ENCODE measurements around the gene TET3. TPM values are rescaled to one million over a fixed set of nuclear protein-coding genes. Genes with fewer than 3 reads are reported as not detected.

TET3 gene
- polyA plus RNA-seq, 1 donor (not counting 4 experiments of a cell fraction or from before 2014, with no cell fraction given) = 2.9 TPM

GRCh38 chr2:73946215-73946614 lies 38.5 kb upstream of the TET3 start:
- TF ChIP-seq CTCF (optimal IDR thresholded peaks at IDR 0.05 in 1 of 3, IDR thresholded peaks at IDR 0.05 in 1 of 3, conservative IDR thresholded peaks at IDR 0.05 in 1 of 3; ENCODE audit: extremely low read depth in 1 of 3, insufficient read depth in 2 of 3, low read length in 3 of 3) = no peak
- TF ChIP-seq EZH2 (IDR thresholded peaks at IDR 0.05; ENCODE audit: low read length) = no peak
- Histone ChIP-seq H3K9ac (ENCODE audit: control insufficient read depth, extremely low read depth, insufficient read depth, low read length) (no peak overlapping the region), H3K27me3 (ENCODE audit: control insufficient read depth, extremely low read depth, insufficient read depth, low read length) (no peaks in the 10 kb centered on the region), H3K4me1 (ENCODE audit: control insufficient read depth, extremely low read depth, insufficient read depth, low read length) (no peaks in the 10 kb centered on the region), H3K4me2 (ENCODE audit: control insufficient read depth, extremely low read depth, insufficient read depth, low read depth, low read length) (no peak overlapping the region), H4K20me1 (ENCODE audit: control insufficient read depth, extremely low read depth, insufficient read depth, low read length) (no peaks in the 10 kb centered on the region), H3K27ac (ENCODE audit: control insufficient read depth, insufficient read depth, low read length) (no peak overlapping the region), H2AFZ (ENCODE audit: control insufficient read depth, low read length) (no peak overlapping the region), H3K9me1 (ENCODE audit: control insufficient read depth, extremely low read depth, insufficient read depth, low read length) (no peaks in the 10 kb centered on the region), H3K9me3 (ENCODE audit: control insufficient read depth, low read depth, low read length) (no peaks in the 10 kb centered on the region), H3K4me3 (ENCODE audit: control insufficient read depth in 2 of 3, extremely low read depth in 1 of 3, insufficient read depth in 2 of 3, low read depth in 1 of 3, low read length in 3 of 3) (no peak overlapping the region), H3K36me3 (ENCODE audit: control insufficient read depth in 2 of 2, extremely low read depth in 1 of 2, insufficient read depth in 2 of 2, low read length in 2 of 2) (peaks cover 18 to 34% of the 10 kb centered on the region in 2 experiments), H3K79me2 (ENCODE audit: control insufficient read depth, insufficient read depth, low read length) (peaks cover 49% of the 10 kb centered on the region)
- FAIRE-seq (no peak), DNase-seq (ENCODE audit: low read depth, low spot score) (no peak)
- dilution Hi-C loops (cut with MboI; ENCODE audit: extremely low pct_ligation_motif_present, low sequenced_read_pairs) = no loop called here

DNA sequence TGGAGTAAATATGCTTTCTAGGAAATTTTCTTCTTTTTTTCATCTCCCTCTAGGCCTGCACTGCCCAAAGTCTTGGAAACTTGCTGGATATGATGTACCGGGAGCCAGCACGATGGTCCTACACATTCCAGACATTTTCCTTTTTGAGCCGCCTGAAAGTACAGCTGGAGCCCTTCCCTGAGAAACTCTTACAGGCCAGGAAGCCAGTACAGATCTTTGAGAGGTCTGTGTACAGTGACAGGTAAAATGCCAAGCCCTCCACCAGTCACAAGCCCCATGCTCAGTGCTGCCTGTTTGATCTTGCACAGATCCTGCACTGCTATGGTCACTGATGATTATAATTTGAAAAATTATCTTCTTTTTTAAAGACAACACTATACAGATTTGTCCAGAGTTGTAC lies 38.0 kb upstream of the TET3 start:
- Histone ChIP-seq H3K4me2 (ENCODE audit: control insufficient read depth, extremely low read depth, insufficient read depth, low read depth, low read length) (no peak overlapping the region), H3K27me3 (ENCODE audit: control insufficient read depth, extremely low read depth, insufficient read depth, low read length) (no peaks in the 10 kb centered on the region), H3K36me3 (ENCODE audit: control insufficient read depth in 2 of 2, extremely low read depth in 1 of 2, insufficient read depth in 2 of 2, low read length in 2 of 2) (peaks cover 21 to 38% of the 10 kb centered on the region in 2 experiments), H3K9me1 (ENCODE audit: control insufficient read depth, extremely low read depth, insufficient read depth, low read length) (no peaks in the 10 kb centered on the region), H3K27ac (ENCODE audit: control insufficient read depth, insufficient read depth, low read length) (no peak overlapping the region), H3K4me1 (ENCODE audit: control insufficient read depth, extremely low read depth, insufficient read depth, low read length) (peaks cover under 1% of the 10 kb centered on the region), H4K20me1 (ENCODE audit: control insufficient read depth, extremely low read depth, insufficient read depth, low read length) (no peaks in the 10 kb centered on the region), H3K79me2 (ENCODE audit: control insufficient read depth, insufficient read depth, low read length) (peaks cover 47% of the 10 kb centered on the region), H2AFZ (ENCODE audit: control insufficient read depth, low read length) (no peak overlapping the region), H3K4me3 (ENCODE audit: control insufficient read depth in 2 of 3, extremely low read depth in 1 of 3, insufficient read depth in 2 of 3, low read depth in 1 of 3, low read length in 3 of 3) (no peak overlapping the region), H3K9me3 (ENCODE audit: control insufficient read depth, low read depth, low read length) (no peaks in the 10 kb centered on the region), H3K9ac (ENCODE audit: control insufficient read depth, extremely low read depth, insufficient read depth, low read length) (no peak overlapping the region)
- DNase-seq (ENCODE audit: low read depth, low spot score) = no peak
- FAIRE-seq = no peak
- TF ChIP-seq CTCF (optimal IDR thresholded peaks at IDR 0.05 in 1 of 3, IDR thresholded peaks at IDR 0.05 in 1 of 3, conservative IDR thresholded peaks at IDR 0.05 in 1 of 3; ENCODE audit: extremely low read depth in 1 of 3, insufficient read depth in 2 of 3, low read length in 3 of 3) (no peak), EZH2 (IDR thresholded peaks at IDR 0.05; ENCODE audit: low read length) (no peak)
- dilution Hi-C loops (cut with MboI; ENCODE audit: extremely low pct_ligation_motif_present, low sequenced_read_pairs) = no loop called here

Data from keratinocyte (primary cell).